ENCODE results near the gene MYH16.
"Not testable (repeated sequence)": the region's sequence is repeated elsewhere in the genome, so short reads cannot be mapped to it uniquely, and the experiment has no call there.

The MYH16 gene

GRCh38 chr7:99308461-99309074, 35.9 kb downstream of the MYH16 start:
- no peak for DNase-seq

- DNase-seq, result no peak
Observed at GRCh38 chr7:99309111-99309510, 36.5 kb downstream of the MYH16 start.

- no peak for DNase-seq
Observed at GRCh38 chr7:99310004-99310403, 37.4 kb downstream of the MYH16 start.

GRCh38 chr7:99311702-99312101, 39.1 kb downstream of the MYH16 start:
- no peak for DNase-seq

- DNase-seq, result peak; percentile 62
Observed at GRCh38 chr7:99312316-99313203, 39.9 kb downstream of the MYH16 start.

DNA sequence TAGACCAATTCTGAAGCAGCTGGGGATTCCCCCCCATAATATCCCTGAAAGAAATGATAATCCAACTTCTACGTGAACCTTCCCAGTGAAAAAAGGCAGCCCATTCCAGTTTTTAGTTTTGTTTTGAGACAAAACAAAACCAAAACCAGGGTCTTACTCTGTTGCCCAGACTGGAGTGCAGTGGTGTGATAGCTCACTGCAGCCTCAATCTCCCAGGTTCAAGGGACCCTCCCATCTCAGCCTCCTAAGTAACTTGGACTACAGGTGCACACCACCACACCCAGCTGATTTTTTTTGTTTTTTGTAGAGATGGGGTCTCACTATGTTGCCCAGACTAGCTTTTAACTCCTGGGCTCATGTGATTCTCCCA, 40.5 kb downstream of the MYH16 start:
- no peak for DNase-seq

GRCh38 chr7:99314504-99314903, 41.9 kb downstream of the MYH16 start:
- no peak for DNase-seq

DNA sequence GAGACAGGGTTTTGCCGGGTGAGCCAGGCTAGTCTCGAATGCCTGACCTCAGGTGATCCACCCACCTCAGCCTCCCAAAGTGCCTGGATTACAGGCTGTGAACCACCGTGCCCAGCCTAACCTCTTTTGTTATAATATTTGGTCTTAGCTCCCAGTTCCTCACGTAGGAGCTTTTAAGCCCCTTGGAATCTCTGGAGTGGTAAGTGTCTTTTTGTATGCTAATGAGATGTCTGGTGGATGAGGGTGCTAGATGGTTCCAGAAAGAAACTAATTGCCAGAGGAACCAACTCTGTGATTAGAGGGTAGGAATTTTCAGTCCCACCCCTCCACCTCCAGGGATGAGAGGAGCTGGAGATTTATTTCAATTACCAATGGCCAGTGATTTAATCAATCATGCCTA, 47.7 kb downstream of the MYH16 start:
- DNase-seq, result no peak

- DNase-seq, result not testable (repeated sequence)
Observed at GRCh38 chr7:99322659-99323058, 50.0 kb downstream of the MYH16 start.

DNA sequence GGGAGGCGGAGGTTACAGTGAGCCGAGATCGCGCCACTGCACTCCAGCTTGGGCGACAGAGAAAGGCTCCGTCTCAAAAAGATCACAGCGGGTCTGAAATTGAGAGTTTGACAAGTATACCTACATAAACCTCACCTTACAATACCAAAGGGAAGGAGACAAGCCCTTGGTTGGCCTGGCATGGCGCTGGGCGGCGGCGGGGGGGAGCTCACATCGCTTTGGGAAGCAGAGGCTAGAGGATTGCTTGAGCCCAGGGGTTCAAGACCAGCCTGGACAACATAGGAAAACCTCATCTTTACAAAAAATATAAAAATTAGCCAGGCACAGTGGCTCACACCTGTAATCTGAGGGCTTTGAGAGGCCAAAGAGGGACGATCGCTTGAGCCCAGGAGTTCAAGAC, 51.9 kb downstream of the MYH16 start:
- DNase-seq, result no peak

- no peak for DNase-seq
Observed at GRCh38 chr7:99325001-99325493, 52.4 kb downstream of the MYH16 start.

GRCh38 chr7:99325592-99326407, 53.2 kb downstream of the MYH16 start, which contains the start of gene ARPC1A:
ARPC1A (plus strand) TSS chr7:99325898; CDS start chr7:99333354, 7,456 bp downstream.
- DNase-seq, result peak; percentile 91

DNA sequence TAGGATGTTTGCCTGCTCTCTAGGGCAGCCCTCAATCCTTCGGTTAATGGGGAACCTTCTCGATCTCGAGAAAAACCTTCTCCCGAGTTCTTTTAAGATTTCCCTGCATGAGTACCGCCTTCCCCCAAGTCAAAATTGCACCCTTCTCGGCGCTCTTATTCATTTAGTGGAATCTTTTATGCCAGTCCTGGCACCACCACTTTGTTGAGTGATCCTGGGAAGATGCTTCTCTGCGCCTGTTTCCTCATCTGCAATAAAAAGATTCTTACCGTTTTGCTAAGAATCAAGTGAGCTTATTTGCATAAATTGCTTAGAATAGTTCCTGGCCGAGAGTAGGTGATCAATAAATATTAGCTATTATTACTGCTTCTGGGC, 53.8 kb downstream of the MYH16 start:
- DNase-seq, result no peak

- DNase-seq, result peak; percentile 63
Observed at GRCh38 chr7:99330314-99330961, 57.8 kb downstream of the MYH16 start.

DNA sequence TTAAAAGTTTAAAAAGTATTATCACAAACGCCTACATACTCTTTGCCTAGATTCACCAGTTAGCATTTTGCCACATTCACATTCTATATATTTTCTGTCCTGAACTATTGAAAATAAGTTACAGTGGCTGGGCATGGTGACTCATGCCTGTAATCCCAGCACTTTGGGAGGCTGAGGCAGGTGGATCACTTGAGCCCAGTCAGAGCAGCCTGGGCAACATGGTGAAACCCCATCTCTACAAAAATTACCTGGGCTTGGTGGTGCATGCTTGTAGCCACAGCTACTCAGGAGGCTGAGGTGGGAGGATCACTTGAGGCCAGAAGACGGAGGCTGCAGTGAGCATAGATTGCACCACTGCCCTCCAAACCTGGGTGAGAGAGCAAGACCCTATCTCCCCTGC, 58.4 kb downstream of the MYH16 start:
- DNase-seq, result no peak

GRCh38 chr7:99339595-99339994, 67.0 kb downstream of the MYH16 start:
- DNase-seq, result no peak

DNA sequence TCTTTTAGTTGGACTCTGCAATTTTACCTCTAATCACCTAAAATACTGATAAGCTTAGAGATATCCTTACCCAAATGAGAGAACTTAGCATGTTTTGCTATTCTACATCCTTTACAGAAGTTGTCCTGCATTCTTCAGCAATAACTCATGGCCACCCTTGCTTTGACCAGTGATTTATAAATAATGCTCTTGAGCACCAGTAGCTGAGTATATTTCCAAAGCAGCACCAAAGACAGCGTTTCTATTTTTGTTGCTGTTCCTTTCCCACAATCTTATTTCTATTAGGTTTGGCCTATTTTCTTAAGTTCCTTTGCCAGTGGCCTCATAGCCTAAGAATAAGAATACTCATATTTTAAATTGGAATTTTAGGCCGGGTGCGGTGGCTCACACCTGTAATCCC, 68.0 kb downstream of the MYH16 start:
- DNase-seq, result no peak

DNA sequence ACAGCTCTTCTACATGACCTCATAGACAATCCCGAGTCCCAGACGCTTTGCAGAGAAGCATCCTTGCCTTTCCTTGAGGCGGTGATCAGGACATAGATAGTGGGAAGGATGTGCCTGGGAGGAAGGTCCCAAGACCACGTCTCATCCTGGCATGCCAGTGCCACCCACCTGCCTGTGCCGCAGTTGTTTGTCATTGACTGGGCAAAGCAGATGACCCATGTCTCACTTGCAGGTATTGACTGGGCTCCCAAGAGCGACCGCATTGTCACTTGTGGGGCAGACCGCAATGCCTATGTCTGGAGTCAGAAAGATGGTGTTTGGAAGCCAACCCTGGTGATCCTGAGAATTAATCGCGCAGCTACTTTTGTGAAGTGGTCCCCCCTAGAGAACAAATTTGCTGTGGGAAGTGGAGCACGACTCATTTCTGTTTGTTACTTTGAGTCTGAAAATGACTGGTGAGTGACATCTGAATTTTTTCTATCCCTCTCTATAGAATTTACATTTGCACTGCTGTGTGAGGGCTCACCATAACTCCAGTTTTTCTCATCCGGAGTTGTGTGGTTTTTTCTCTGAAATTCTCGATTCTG, 71.5 kb downstream of the MYH16 start:
- DNase-seq, result no peak

DNA sequence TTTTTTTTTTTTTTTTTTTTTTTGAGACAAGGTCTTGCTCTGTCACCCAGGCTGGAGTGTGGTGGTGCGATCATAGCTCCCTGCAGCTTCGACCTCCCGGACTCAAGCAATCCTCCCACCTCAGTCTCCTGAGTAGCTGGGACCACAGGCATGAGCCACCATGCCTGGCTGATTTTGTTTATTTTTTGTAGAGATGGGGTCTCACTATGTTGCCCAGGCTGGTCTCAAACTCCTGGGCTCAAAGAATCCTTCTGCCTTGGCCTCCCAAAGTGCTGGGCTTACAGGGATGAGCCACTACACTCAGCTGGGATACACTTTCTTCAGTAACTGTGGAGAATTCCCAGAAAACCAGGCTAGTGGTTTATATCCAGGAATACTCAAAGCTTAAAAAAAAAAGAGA, 78.0 kb downstream of the MYH16 start:
- DNase-seq, result not testable (repeated sequence)

GRCh38 chr7:99352247-99352646, 79.6 kb downstream of the MYH16 start:
- no peak for DNase-seq

- no peak for DNase-seq
Observed at GRCh38 chr7:99355098-99355497, 82.5 kb downstream of the MYH16 start.

Data from fibroblast of skin of scalp (primary cell).